K562 treated with DMSO at 1 percent for 48 hours (cell line): Measurements from ENCODE around the gene PRAMEF18. TPM values are rescaled to one million over a fixed set of nuclear protein-coding genes. Genes with fewer than 3 reads are reported as not detected.

Source experiments
- total RNA-seq: library from RNA; unstranded; fragments of 300-600 nt; gene quantifications from 2 replicates; pipeline ENCODE4 v1.2.3, GENCODE V29; 2022; ENCODE audit warnings: low replicate concordance; ENCODE audit errors: extremely low read depth

PRAMEF18 gene, protein sequence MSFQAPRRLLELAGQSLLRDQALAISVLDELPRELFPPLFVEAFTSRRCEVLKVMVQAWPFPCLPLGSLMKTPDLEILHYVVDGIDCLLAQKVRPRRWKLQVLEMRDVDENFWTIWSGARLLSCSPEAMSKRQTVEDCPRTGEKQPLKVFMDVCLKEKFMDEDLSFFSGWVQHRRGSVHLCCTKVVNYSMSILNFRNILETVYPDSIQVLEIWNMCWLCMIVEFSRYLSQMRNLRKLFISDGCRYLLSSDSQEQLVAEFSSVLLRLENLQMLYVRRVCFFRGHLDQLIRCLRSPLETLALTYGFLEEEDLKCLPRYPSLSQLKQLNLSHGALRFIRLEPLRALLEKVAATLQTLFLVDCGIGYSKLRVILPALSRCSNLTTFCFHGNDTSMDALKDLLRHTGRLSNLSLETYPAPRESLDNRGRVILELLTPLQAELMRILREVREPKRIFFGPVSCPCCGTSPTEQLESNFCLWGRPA
- total RNA-seq: not detected in 2 replicates

DNA sequence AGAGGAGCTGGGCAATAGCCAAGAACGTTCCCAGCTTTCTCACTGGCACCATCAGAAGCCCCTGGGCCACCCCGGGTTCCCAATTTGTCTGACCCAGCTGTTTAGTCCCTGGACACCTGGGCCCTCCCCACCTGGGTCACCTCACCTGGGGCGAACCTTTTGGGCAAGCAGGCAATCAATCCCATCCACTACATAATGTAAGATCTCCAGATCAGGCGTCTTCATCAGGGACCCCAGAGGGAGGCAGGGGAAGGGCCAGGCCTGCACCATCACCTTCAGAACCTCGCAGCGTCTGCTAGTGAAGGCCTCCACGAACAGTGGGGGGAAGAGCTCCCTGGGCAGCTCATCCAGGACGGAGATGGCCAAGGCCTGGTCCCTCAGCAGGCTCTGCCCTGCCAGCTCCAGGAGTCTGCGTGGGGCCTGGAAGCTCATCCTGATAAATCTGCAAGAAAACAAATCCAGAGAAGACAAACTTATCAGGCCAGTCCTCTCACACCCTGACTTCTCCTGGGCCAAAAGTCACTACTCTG is at the start of gene PRAMEF18:
TSS of gene PRAMEF18 (minus strand) at position 480 of the 530 bp plus-strand sequence. CDS start at position 432, 48 bp downstream.

DNA sequence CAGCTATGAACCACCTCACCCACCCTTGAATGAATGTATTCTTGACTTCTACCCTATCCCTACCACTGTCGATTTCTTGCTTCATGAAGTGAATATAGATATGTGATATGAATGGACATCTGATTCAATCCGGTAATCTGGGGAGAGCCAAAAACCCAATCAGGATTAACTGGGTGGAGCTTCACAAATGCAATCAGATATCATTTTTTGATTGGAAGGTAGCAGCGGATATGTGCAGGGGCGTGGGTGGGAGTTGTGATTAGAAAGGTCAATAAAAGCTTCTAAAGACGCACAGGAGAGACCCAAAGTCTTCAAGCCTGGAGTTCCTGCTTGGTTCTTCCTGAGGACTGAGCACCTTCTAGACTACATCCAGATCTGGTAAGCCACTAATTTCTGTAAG is 27.9 kb upstream of the PRAMEF18 start, which contains the start of gene PRAMEF5:
TSS of gene PRAMEF5 (plus strand) at position 301 of the 400 bp plus-strand sequence. CDS start 5,071 bp downstream, outside the sequence.

DNA sequence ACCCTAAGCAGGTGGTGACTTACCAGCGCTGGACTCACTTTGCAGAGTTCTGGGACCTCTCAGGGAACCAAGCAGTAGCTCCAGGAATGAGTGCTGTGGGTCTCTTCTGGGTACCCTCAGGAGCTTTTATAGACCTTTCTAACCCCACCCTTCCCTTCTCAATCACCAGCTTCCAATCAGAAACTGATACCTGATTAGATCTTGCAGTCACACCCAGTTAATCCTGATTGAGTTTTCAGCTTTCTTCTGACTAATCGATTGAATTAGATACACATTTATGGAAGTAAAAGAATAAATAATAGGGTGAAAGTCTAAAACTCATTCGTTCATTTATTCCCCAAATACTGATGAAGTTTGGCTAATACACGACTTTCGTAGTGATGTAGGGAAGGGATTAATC is 24.6 kb downstream of the PRAMEF18 start, which contains the start of gene PRAMEF13:
TSS of gene PRAMEF13 (minus strand) at position 101 of the 400 bp plus-strand sequence. CDS start 1,820 bp downstream, outside the sequence.

Other genes with a start within 250 kb of the PRAMEF18 start
- gene PRAMEF27, start 169.6 kb downstream of the PRAMEF18 start, total RNA-seq: not detected in 2 replicates
- not detected in 2 replicates for gene HNRNPCL3, start 165.4 kb downstream of the PRAMEF18 start, total RNA-seq
- gene PRAMEF25, start 155.4 kb downstream of the PRAMEF18 start, total RNA-seq: not detected in 2 replicates
- not detected in 2 replicates for gene HNRNPCL2, start 109.3 kb downstream of the PRAMEF18 start, total RNA-seq
- not detected in 2 replicates for gene PRAMEF26, start 70.1 kb downstream of the PRAMEF18 start, total RNA-seq
- not detected in 2 replicates for gene HNRNPCL4, start 60.5 kb downstream of the PRAMEF18 start, total RNA-seq
- not detected in 2 replicates for gene PRAMEF9, start 54.3 kb downstream of the PRAMEF18 start, total RNA-seq
- not detected in 2 replicates for gene PRAMEF13, start 24.7 kb downstream of the PRAMEF18 start, total RNA-seq
- not detected in 2 replicates for gene PRAMEF5, start 28.0 kb upstream of the PRAMEF18 start, total RNA-seq
- gene PRAMEF8, start 59.0 kb upstream of the PRAMEF18 start, total RNA-seq: not detected in 2 replicates
- gene PRAMEF33, start 77.4 kb upstream of the PRAMEF18 start, total RNA-seq: not detected in 2 replicates
- gene PRAMEF15, start 89.4 kb upstream of the PRAMEF18 start, total RNA-seq: not detected in 2 replicates
- not detected in 2 replicates for gene PRAMEF14, start 121.0 kb upstream of the PRAMEF18 start, total RNA-seq
- not detected in 2 replicates for gene PRAMEF19, start 145.8 kb upstream of the PRAMEF18 start, total RNA-seq
- not detected in 2 replicates for gene PRAMEF17, start 163.5 kb upstream of the PRAMEF18 start, total RNA-seq
- gene PRAMEF20, start 184.3 kb upstream of the PRAMEF18 start, total RNA-seq: not detected in 2 replicates